Ovary (tissue), 3 donors: ENCODE measurements around the gene EPG5.

Experiments used
- CTCF ChIP-seq, 3 donors: fragments of 450-650 bp in 2 of 3; fragments of 200-600 bp in 1 of 3; IDR thresholded peaks; one replicate each; pipeline versions ENCODE4 v1.5.1 to v1.8.0; 2016 to 2022; ENCODE audit warnings: antibody characterized with exemption in 3 of 3, mild to moderate bottlenecking in 1 of 3
- EP300 ChIP-seq: sonication (generic); formaldehyde crosslinking; IDR thresholded peaks from one replicate; pipeline ENCODE4 v1.6.1; 2017; ENCODE audit warnings: antibody characterized with exemption
- donor health status: DM: no; HTN: no; CAD: no.

GRCh38 chr18:46013484-46014189 lies 46.5 kb upstream of the EPG5 start:
- TF ChIP-seq CTCF (IDR thresholded peaks at IDR 0.05) = no peak
- no peak for TF ChIP-seq EP300
